Activated T-cell treated with anti-CD3 and anti-CD28 coated beads, Interleukin-2, amount 50 U/mL, for 72 hours (primary cell): ENCODE measurements around the gene IKZF2. TPM values are rescaled to one million over a fixed set of nuclear protein-coding genes. Genes with fewer than 3 reads are reported as not detected.
A peak's percentile ranks its signal among the peaks of the same experiment; 100 is the strongest.

ENCODE experiments used
- ATAC-seq, 2 donors: fragments of 150-1000 bp; cut with Tn5 transposase; replicated peaks in 1 of 2; 2 replicates each; pipeline ENCODE4 v1.10.0; 2021; ENCODE audit warnings: moderate library complexity in 2 of 2, mild to moderate bottlenecking in 1 of 2
- DNase-seq, 2 donors: peaks; one replicate each; pipeline ENCODE4 v3.0.0; 2021 to 2022; ENCODE audit warnings: mixed read lengths in 1 of 2
- H3K27ac Mint-ChIP-seq: one replicate; pipeline ENCODE4 v1.8.0; 2022; ENCODE audit warnings: mild to moderate bottlenecking, moderate library complexity, mixed read lengths
- H3K27me3 Mint-ChIP-seq: one replicate; pipeline ENCODE4 v1.8.0; 2022; ENCODE audit warnings: low read depth, mixed read lengths
- H3K36me3 Mint-ChIP-seq, 2 donors: one replicate each; pipeline ENCODE4 v1.8.0; 2022; ENCODE audit warnings: mixed read lengths in 2 of 2, mild to moderate bottlenecking in 1 of 2; ENCODE audit not compliant: insufficient read depth in 2 of 2
- H3K4me1 Mint-ChIP-seq: one replicate; pipeline ENCODE4 v1.8.0; 2022; ENCODE audit warnings: low read depth, mixed read lengths
- H3K4me3 Mint-ChIP-seq, 2 donors: one replicate each; pipeline ENCODE4 v1.8.0; 2022; ENCODE audit warnings: mild to moderate bottlenecking in 2 of 2, mixed read lengths in 2 of 2, moderate library complexity in 2 of 2
- H3K9me3 Mint-ChIP-seq, 2 donors: one replicate each; pipeline ENCODE4 v1.8.0; 2022; ENCODE audit warnings: mixed read lengths in 2 of 2
- total RNA-seq, 2 donors: library from RNA; stranded (reverse); gene quantifications; one replicate each; pipeline ENCODE4 v1.2.3, GENCODE V29; 2022

IKZF2 gene
- total RNA-seq, 2 donors from 2014 or later: 9.8 to 19.1 TPM

- no peak for ATAC-seq
Observed at GRCh38 chr2:212966884-212967283, 184.5 kb downstream of the IKZF2 start.

GRCh38 chr2:212962691-212963090 lies 188.7 kb downstream of the IKZF2 start:
- H3K36me3 Mint-ChIP-seq: no peaks in the 10 kb centered on the region
- DNase-seq: no peak
- peaks cover 31% of the 10 kb centered on the region for H3K4me1 Mint-ChIP-seq
- H3K9me3 Mint-ChIP-seq: peaks cover 0 to 2% of the 10 kb centered on the region in 2 donors
- no peak for ATAC-seq
- H3K27ac Mint-ChIP-seq: no peak overlapping the region
- H3K4me3 Mint-ChIP-seq: no peak overlapping the region
- H3K27me3 Mint-ChIP-seq: no peaks in the 10 kb centered on the region

More at GRCh38 chr2:212966884-212967283, 184.5 kb downstream of the IKZF2 start:
- H3K4me1 Mint-ChIP-seq: peaks cover 30% of the 10 kb centered on the region
- no peak overlapping the region for H3K4me3 Mint-ChIP-seq
- H3K36me3 Mint-ChIP-seq: no peaks in the 10 kb centered on the region
- peaks cover 0 to 2% of the 10 kb centered on the region in 2 donors for H3K9me3 Mint-ChIP-seq
- H3K27me3 Mint-ChIP-seq: peaks cover 6% of the 10 kb centered on the region
- no peak for DNase-seq
- H3K27ac Mint-ChIP-seq: no peak overlapping the region

GRCh38 chr2:212961255-212961654 lies 190.2 kb downstream of the IKZF2 start:
- H3K4me1 Mint-ChIP-seq: peaks cover 34% of the 10 kb centered on the region
- peak overlapping the region; percentile 55 for H3K27ac Mint-ChIP-seq
- peak overlapping the region in 1 of 2 donors; percentile 10 for H3K4me3 Mint-ChIP-seq
- no peaks in the 10 kb centered on the region for H3K36me3 Mint-ChIP-seq
- DNase-seq: no peak
- no peaks in the 10 kb centered on the region for H3K27me3 Mint-ChIP-seq
- ATAC-seq: peak; percentile 38 to 49
- peaks cover 0 to 2% of the 10 kb centered on the region in 2 donors for H3K9me3 Mint-ChIP-seq

GRCh38 chr2:212960336-212960735 lies 191.1 kb downstream of the IKZF2 start:
- no peak for DNase-seq
- Mint-ChIP-seq H3K27ac (no peak overlapping the region), H3K36me3 (no peaks in the 10 kb centered on the region), H3K9me3 (peaks cover 0 to 2% of the 10 kb centered on the region in 2 donors), H3K27me3 (no peaks in the 10 kb centered on the region), H3K4me1 (peaks cover 35% of the 10 kb centered on the region), H3K4me3 (peak overlapping the region in 1 of 2 donors; percentile 13)
- ATAC-seq: no peak

- Mint-ChIP-seq H3K27ac (peak overlapping the region; percentile 68), H3K9me3 (no peaks in the 10 kb centered on the region), H3K27me3 (no peaks in the 10 kb centered on the region), H3K36me3 (no peaks in the 10 kb centered on the region), H3K4me3 (peak overlapping the region in 1 of 2 donors; percentile 39), H3K4me1 (peaks cover 35% of the 10 kb centered on the region)
- ATAC-seq (no peak), DNase-seq (no peak)
Observed at GRCh38 chr2:212959471-212960117, 191.8 kb downstream of the IKZF2 start.

- ATAC-seq (peak in 1 of 2 donors; percentile 16), DNase-seq (no peak)
- H3K36me3 Mint-ChIP-seq: no peaks in the 10 kb centered on the region
- H3K27ac Mint-ChIP-seq: peak overlapping the region; percentile 92
- H3K4me3 Mint-ChIP-seq: peak overlapping the region; percentile 61 to 78
- no peaks in the 10 kb centered on the region for H3K27me3 Mint-ChIP-seq
- peaks cover 35% of the 10 kb centered on the region for H3K4me1 Mint-ChIP-seq
- H3K9me3 Mint-ChIP-seq: no peaks in the 10 kb centered on the region
Observed at GRCh38 chr2:212958757-212959295, 192.6 kb downstream of the IKZF2 start.

- DNase-seq (no peak), ATAC-seq (peak in 1 of 2 donors; percentile 14)
- Mint-ChIP-seq H3K9me3 (no peaks in the 10 kb centered on the region), H3K36me3 (peaks cover 2% of the 10 kb centered on the region in 2 donors), H3K27ac (peak overlapping the region; percentile 92), H3K27me3 (no peaks in the 10 kb centered on the region), H3K4me3 (peak overlapping the region; percentile 63 to 78), H3K4me1 (peaks cover 41% of the 10 kb centered on the region)
Observed at GRCh38 chr2:212958133-212958532, 193.3 kb downstream of the IKZF2 start.

- H3K27me3 Mint-ChIP-seq: no peaks in the 10 kb centered on the region
- peak overlapping the region; percentile 92 for H3K27ac Mint-ChIP-seq
- H3K36me3 Mint-ChIP-seq: peaks cover 2% of the 10 kb centered on the region in 2 donors
- peak; percentile 79 to 81 for ATAC-seq
- peaks cover 46% of the 10 kb centered on the region for H3K4me1 Mint-ChIP-seq
- peak overlapping the region; percentile 63 to 78 for H3K4me3 Mint-ChIP-seq
- H3K9me3 Mint-ChIP-seq: peaks cover 0 to 1% of the 10 kb centered on the region in 2 donors
- no peak for DNase-seq
Observed at GRCh38 chr2:212957624-212958023, 193.8 kb downstream of the IKZF2 start.

- peak; percentile 35 to 46 for ATAC-seq
- Mint-ChIP-seq H3K36me3 (peaks cover 2 to 4% of the 10 kb centered on the region in 2 donors), H3K9me3 (peaks cover 0 to 3% of the 10 kb centered on the region in 2 donors), H3K27ac (peak overlapping the region; percentile 84), H3K27me3 (no peaks in the 10 kb centered on the region), H3K4me3 (peak overlapping the region; percentile 63 to 78), H3K4me1 (peaks cover 49% of the 10 kb centered on the region)
- DNase-seq: no peak
Observed at GRCh38 chr2:212956665-212957607, 194.5 kb downstream of the IKZF2 start.

- H3K4me1 Mint-ChIP-seq: peaks cover 35% of the 10 kb centered on the region
- H3K27me3 Mint-ChIP-seq: peaks cover 7% of the 10 kb centered on the region
- H3K27ac Mint-ChIP-seq: peak overlapping the region; percentile 16
- DNase-seq (no peak), ATAC-seq (no peak)
- H3K9me3 Mint-ChIP-seq: peaks cover 0 to 3% of the 10 kb centered on the region in 2 donors
- H3K4me3 Mint-ChIP-seq: peak overlapping the region; percentile 7 to 39
- H3K36me3 Mint-ChIP-seq: peaks cover 2 to 4% of the 10 kb centered on the region in 2 donors
Observed at GRCh38 chr2:212953170-212953920, 198.1 kb downstream of the IKZF2 start.

GRCh38 chr2:212949786-212950185 lies 201.6 kb downstream of the IKZF2 start:
- Mint-ChIP-seq H3K4me3 (no peak overlapping the region), H3K4me1 (peaks cover 13% of the 10 kb centered on the region), H3K27me3 (peaks cover 9% of the 10 kb centered on the region), H3K36me3 (peaks cover 2 to 4% of the 10 kb centered on the region in 2 donors), H3K27ac (no peak overlapping the region), H3K9me3 (peaks cover 0 to 3% of the 10 kb centered on the region in 2 donors)
- no peak for ATAC-seq
- DNase-seq: no peak
